NCI-H2029 (cell line): Measurements from ENCODE around the gene NAPSA.
"Not testable (repeated sequence)": the region's sequence is repeated elsewhere in the genome, so short reads cannot be mapped to it uniquely, and the experiment has no call there.

ENCODE experiments used
- DNase-seq: peaks from one replicate; lab custom pipeline; 2025; lab: John Stamatoyannopoulos, UW

NAPSA gene

DNA sequence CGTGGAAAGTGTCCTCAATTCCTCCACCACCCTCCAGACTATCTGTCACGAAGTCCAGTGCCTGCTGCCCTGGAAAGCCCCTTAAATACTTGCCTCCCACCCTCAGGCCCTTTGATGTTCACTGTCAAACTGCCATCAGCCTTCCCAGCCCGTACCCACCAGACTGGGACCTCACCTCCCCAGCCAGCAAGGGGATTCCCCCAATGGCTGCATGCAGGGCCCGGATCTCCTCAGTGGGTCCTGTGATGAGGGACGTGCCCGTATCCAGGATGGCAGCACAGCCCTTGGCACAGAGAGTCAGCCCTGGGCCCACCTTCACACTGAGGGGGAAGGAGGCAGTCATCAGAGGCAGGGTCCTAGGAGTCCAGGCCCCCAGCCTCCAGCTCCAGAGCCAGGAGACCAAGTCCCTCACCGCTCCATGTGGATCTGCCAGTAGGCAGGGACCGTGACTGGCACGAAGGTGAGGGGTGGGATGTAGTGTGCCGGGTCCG, 6.1 kb downstream of the NAPSA start:
- DNase-seq, result no peak

DNA sequence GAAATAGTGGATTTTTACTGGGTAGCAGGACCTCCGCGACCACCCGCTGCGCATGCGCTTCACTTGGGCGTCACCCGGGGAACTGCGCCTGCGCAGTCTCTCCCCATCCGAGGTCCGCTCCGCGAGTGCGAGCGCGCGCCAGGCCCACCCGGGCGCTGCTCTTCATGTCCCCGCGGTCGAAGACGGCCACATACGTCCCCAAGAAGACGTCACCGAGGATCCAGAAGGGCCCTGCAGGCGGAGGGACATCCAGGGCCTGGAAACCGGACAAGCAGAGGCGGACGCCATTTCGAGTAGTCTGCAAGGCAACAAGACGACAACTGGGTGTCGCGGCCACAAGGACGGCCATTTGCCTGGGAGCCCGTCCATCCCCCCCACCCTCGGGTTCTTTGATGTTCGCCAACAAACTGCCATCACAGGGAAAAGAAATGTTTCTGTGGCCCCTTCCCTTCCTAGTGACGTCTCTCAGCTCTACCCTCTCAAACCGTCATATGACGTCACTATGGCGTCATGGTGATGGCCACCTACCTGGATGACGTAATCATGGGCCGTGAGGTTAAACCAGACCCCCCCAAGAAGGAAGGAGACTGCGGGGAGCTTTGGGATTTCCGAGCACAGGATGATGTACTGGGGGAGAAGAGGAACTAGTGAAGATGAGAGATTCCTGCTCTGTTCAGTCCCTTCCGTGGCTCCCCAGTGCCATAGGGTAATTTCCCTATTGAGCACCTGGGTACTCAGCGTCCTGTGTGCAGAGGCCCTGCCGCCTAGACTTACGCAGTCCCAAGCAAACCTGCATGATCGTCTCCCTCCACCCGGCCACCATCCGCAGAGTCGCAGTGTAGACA, 6.7 kb downstream of the NAPSA start:
- DNase-seq, result peak; percentile 40

DNA sequence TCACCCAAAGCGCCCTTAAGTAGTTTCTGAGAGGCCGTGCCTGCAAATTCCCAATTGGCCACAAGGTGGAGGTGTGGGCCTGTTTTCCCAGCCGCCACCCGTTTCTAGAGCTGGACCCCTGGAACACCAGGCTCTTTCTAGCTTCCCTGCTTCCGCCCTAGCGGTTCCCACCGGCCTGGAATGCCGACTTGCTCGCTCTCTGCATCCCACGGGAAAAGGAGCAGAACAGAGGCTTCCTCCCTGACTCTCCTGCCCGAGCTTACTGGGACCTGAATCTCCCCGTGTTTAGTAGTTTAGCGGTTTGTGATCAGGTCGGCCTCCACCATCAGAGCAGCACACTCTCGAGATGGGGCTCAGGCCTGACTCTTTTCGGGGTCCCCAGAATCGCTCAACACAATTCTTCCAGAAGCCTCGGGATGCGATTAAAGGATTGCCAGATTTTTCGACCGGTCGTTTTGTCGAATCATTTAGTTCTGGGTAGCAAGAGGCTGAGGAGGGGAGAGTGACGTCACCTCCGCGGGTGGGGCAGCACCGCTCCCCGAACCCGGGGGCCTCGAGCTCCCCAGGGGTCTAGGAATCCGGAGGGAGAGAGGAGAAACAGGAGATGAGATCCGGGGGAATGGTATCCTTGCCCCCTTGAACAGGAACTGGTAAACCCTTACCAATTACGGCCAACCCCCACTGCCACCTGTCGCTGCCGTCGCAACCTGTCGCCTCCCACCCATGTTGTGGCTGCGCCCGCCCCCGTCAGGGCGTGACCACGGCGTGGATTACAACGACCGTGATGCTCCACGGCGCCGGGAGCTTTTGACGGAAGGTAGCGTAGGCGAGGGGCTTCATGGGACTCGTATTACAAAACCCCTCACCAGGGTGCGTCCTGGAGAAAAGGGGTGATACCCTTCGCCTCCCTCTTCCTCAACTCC, 8.0 kb downstream of the NAPSA start:
- peak; percentile 33 for DNase-seq

DNA sequence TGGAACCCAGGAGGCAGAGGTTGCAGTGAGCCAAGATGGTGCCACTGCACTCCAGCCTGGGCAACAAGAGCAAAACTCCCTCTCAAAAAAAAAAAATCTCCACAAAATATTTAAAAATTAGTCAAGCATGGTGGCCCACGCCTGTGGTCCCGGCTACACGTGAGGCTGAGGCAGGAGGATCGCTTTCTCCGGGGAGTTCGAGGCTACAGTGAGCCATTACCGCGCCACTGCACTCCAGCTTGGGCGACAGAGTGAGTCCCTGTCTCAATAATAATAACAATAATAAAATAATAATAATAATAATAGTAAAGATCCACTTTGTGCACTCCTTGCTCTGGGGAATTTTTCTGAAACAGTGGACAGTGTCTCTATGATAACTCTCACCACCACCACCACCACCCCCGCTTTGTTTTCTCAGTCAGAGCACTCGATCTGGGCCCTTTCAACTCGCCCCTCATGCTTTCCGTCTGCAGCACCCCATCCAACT, 8.7 kb downstream of the NAPSA start:
- no peak for DNase-seq

DNA sequence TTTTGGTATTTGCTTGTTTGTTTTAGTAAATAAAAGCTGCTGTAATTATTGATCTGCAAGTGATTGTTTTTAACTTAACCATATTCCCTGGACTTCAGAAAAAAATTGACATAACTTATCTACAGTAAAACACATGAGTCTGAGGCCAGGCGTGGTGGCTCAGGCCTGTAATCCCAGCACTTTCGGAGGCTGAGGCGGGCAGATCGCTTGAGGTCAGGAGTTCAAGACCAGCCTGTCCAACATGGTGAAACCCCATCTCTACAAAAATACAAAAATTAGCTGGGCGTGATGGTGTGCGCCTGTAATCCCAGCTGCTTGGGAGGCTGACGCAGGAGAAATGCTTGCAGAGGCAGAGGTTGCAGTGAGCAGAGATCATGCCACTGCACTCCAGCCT, 12.0 kb downstream of the NAPSA start:
- not testable (repeated sequence) for DNase-seq

DNA sequence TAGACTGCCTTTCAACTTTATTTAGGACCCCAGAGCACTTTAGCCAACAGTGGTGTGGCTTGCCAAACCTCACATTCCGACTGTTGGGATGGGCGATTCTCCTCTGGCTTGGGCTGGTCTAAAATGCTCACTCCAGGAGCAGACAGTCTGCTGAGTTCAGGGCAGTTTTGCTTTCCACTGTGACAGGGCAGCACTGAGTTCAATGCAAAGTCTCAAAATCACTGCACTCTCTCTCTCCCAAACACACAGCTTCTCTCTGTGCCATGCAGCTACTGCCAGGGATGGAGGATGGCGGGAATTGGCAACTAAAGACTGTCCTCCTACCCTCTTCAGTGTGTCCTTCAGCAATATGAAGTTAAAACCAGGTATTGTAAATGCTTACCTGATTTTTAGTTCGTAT, 13.2 kb downstream of the NAPSA start:
- DNase-seq, result no peak

DNA sequence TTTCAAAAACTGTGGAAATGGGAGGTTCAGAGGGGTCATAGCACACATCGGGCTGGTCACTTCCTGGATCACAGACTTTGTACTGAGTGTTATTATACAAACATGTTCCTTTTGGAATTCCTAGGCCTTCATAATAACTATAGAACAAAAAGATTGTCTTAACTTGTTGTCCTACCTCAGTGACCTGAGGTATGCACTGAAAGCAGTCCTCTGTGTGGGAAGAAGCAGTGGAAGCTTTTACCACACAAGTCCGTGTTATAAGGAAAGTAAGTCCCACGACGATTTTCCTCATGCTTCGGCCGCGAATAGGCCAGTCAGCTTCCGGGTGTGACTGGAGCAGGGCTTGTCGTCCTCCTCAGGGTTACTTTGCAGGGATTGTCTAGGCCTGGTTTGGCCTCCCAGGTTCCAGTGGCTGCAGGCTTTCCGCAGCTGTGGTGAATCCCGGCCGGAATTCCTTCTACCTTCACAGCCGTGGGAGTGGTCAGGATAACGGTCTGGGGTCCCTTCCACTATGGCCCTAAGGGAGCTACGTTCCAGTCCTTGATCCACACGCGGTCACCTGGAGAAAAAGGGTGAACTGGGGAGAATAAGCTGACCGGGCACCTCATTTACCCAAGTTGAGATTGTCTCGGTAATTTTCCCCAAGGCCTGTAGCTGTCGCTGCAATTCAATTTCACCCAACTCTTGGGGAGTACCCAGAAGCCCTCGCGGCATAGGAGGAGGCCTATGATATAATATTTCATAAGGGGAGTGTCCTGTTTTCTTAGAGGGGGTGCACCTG, 16.0 kb downstream of the NAPSA start:
- DNase-seq, result no peak

DNA sequence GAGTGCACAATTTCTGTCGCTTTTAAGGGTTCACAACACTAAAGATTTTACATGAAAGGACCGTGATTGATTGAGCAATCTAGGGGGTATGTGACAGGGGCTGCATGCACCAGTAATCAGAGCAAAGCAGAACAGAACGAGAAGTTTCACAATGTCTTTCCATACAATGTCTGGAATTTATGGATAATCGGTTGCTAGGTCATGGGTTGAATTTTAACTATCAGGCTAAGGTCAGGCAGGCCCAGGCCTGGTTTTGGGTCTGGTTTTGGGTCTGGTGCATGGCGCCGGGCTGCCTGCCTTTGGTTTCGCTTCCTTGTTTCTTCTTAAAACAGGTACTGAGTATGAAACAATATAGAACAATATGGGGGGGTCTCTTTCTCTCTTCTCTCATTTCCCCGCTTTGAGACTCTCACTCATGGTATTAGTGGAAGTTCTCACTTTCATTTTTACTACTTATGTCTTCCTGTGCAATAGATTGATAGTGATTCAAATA, 18.3 kb downstream of the NAPSA start:
- not testable (repeated sequence) for DNase-seq

DNA sequence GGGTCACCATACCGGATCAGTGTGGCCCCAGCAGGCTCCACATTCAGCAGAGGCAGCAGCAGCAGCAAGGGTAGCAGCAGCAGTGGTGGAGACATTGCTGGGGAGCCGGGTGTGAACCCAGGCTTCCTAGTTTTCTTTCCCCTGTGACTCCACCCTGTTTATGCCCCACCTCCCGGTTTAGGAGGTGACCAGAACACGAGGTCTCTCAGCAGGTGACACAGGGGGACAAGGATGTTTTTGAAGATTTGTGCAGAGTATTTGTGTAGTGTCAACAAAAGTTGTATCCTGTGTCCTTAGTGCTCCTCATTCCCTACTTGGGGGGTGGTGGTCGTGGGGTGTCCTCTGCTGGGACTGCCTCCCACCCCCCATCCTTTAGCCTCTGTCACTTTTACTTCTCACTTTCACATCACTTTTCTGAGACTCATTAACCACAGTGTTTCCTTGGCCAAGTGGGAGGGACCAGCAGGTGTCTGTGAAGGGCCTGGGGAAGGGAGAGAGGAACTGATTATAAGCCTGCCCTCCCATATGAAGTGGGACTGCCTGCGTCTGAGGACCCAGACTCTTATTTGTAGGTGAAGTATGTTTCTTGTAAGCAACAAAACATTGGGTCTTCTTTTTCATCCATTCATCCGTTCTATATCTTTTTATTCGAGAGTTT, 20.6 kb downstream of the NAPSA start:
- no peak for DNase-seq

DNA sequence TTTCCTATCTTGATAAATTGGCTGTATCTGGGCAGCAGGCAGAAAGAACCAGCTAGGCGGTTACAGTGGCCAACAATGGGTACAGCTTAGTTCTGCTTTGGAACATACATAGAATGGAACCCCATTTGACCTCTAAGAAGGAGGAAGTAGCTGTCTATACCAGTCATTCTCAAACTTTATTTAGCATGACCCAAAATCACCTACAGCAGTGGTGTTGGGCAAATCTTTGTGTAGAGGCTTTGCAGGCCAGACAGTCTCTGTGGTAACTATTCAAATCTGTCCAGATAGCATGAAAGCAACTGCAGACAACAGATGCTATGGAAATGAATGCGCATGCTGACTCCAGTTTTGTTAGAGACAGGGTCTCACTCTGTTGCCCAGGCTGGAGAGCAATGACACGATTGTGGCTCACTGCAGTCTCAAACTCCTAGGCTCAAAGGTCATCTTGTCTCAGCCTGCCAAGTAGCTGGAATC, 24.3 kb downstream of the NAPSA start:
- no peak for DNase-seq

DNA sequence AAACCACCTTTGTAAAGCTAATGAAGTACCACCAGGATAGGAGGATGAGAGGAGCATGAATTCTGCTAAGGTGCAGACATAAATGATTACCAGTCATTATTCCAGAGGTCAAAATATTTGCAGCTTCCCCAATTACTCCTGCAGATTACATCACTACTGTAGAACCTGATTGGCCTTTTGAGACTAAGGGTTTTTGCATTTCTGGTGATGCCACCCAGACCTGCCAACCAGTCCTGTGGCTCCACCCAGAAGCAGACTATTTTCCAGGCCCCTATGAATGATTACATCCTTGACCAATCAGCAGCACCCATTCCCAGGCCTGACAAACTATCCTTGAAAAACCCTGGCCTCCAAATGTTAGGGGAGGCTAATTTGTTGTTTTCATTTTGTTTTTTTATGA, 25.1 kb downstream of the NAPSA start:
- no peak for DNase-seq

DNA sequence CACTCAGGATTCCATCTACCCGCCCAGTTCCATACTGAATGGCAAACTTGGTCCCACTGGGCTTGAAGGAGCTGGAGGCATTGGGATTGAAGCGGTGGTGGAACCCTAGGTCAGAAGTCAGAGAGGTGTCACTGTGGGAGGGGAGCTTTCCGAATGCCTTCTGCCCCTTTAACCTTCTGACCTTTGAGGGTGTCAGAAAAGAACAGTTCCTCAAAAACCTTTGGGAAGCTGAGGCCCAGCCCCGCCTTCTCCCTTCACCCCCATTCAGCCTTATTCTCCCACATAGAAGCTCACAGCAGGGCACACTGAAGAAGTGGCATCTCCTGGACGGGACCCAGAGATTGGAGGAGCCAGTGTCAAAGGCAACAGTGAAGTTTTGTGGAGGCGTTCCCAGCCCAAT, 28.4 kb downstream of the NAPSA start:
- DNase-seq, result not testable (repeated sequence)

DNA sequence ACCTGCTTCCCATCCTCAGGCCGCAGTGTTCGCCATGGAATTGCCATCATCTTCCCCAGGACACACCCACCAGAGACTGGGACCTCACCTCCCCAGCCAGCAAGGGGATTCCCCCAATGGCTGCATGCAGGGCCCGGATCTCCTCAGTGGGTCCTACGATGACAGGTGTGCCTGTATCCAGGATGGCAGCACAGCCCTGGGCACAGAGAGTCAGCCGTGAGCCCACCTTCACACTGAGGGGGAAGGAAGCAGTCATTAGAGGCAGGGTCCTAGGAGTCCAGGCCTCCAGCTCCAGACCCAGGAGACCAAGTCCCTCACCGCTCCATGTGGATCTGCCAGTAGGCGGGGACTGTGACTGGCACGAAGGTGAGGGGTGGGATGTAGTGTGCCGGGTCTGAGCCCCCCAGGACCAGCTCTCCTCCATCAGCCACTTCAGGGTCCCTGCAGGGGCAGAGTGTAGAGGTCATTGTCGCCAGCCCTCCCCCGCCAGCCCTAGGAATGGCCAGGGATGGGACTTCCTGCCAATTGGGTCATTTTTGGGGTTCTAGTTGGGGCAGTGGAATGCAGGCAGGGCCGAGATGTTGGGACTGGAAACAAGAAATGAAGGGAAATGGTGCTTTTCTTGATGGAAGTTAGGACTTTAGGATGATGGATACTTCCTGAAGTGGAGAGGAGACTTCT, 30.6 kb downstream of the NAPSA start:
- DNase-seq, result no peak

DNA sequence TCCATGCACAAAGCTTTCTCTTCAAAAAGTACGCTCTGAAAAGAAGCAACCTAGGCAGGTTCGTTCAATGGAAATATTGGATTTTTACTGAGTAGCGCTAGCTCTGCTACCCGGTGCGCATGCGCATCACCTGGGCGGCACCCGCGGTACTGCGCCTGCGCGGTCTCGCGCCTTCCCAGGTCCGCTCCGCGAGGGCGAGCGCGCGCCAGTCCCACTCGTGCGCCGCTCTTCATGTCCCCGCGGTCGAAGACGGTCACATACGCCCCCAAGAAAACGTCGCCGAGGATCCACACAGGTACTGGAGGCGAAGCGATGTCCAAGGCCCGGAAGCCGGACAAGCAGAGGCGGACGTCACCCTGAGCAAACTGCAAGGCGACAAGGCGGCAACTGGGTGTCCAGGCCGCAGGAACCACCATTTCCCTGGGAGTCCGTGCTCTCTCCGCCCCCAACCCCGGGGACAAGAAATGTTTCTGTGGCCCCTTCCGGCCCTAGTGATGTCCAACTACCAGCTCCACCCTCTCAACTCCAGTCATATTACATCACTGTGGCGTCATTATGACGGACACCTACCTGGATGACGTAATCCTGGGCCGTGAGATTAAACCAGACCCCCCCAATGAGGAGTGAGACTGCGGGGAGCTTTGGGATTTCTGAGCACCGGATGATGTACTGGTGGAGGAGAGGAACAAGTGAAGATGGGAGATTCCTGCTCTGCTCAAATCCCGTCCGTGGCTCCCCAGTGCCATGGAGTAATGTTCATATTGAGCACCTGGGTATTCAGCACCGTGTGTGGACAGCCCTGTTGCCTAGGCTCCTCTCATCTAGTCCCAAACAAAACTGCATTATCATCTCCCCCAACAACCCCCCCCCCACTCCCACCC, 31.5 kb downstream of the NAPSA start:
- DNase-seq, result peak; percentile 86

DNA sequence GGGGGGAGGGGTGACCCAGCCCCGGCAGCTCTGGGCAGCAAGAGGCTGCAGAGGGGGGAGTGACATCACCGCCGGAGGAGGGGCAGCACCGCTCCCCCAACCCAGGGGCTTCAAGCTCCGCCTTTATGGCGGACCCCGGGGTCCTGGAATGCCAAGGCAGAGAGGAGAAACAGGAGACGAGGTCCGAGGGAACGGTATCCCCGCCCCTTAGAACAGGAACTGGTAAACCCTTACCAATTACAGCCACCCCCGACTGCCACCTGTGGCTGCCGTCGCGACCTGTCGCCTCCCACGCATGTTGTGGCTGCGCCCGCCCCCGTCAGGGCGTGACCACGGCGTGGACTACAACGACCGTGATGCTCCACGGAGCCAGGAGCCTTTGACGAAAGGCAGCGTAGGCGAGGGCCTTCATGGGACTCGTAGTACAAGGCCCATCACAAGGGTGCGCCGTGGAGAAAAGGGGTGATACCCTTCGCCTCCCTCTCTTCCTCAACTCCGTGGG, 32.2 kb downstream of the NAPSA start:
- peak; percentile 96 for DNase-seq

DNA sequence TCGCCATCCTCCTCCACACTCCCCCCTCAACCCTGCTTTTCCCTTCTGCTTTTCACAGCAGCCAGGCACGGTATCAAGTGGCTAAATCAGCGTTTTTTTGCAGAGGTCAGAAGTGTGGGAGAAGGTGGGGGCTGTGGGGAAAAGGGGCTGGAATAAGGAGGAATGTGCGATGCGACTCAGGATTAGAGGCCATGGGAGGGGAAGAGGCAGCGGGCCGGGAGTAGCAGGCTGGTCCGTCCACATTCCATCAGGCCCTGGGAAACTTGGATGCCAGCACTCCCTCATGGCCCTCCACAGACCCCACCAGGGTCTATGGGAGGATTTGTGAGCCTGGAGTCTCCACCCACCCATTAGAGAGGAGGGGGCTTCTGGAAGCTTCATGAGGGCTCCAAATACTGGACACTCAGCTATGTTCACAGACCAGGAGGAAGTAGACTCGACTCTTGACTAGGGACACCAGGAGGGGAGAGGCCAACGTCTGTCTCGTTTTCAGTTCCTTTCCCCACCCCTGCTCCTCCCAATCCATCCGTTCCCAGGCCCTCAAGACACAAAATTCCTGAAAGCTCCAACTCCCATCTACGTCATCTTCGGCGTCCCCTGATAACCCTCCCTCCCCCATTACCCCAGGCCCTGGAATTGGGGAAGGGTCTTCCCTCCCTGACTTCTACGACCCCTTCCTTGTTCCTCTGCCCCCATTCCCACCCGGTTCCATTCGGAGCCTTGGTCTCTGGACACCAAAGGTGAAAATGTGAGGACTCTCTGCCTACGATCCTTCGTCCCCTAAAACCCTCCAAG, 33.0 kb downstream of the NAPSA start:
- no peak for DNase-seq

DNA sequence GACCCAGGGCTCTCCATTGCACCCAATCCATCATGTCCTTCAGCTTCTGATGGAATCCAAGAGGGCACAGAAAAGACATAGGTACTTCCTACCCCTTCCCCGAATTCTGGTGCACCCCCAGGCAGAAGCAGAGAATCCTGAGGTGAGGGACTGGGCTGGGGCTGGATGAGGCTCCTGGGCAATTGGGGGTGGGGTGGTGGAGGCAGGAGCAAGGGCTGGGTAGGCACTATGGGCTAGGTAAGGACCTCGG, 33.5 kb downstream of the NAPSA start:
- no peak for DNase-seq

DNA sequence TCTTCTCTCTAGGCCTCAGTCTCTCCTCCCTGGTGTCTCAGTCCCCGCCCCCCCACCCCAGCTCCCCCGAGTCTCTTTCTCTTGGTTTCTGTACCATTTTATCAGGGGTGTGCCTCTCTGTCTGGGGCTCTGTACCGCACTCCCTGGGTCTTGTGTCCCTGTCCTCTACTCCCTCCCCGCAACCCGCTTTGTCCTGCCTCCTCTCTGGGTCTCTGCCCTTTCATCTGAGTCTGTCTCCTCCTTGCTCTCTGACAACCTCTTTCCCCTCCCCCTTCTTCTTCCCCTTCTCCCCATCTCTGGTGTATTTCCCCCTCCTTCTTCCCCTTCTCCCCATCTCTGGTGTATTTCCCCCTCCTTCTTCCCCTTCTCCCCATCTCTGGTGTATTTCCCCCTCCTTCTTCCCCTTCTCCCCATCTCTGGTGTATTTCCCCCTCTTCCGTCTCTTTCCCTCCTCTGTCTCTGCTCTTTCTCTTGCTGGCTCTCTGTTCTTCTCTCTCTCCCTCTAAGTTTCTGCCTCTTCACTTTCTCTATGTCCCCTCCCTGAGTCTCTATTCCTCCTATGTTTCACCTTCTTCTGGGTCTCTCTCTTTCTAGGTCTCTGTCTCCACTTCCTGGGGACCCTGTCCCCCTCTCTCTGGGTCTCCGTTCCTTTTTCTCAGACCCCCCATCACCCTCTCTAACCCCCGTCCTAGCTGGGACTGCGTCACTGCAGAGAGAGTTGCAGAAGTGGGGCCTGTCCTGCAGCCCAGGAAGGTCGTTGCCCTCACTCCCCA, 34.0 kb downstream of the NAPSA start:
- no peak for DNase-seq
